OCI-LY7 (cell line): ENCODE measurements around the gene CAMK2N1.

ENCODE experiments used
- CTCF ChIP-seq: fragments of 200-600 bp; sonication (generic); conservative IDR thresholded peaks from 2 replicates; pipeline ENCODE4 v1.5.1; 2014; ENCODE audit warnings: mild to moderate bottlenecking, antibody characterized with exemption, low read length, moderate library complexity, mixed read lengths
- EZH2phosphoT487 ChIP-seq: fragments of 200-600 bp; sonication (generic); IDR thresholded peaks from 2 replicates; pipeline ENCODE4 v1.6.1; 2018; ENCODE audit warnings: low read depth, borderline replicate concordance, mild to moderate bottlenecking, mixed run types, antibody characterized with exemption, low read length, moderate library complexity, mixed read lengths

GRCh38 chr1:20487236-20487590 is 1.2 kb upstream of the CAMK2N1 start:
- no peak for TF ChIP-seq CTCF
- no peak for TF ChIP-seq EZH2phosphoT487
